SU-DHL-6 (cell line): ENCODE measurements around the gene RNF217.
"Not testable (repeated sequence)": the region's sequence is repeated elsewhere in the genome, so short reads cannot be mapped to it uniquely, and the experiment has no call there.

Experiments used
- H2AFZ ChIP-seq: fragments of 200-600 bp; sonication (generic); 2 replicates; pipeline ENCODE4 v1.6.1; 2014; ENCODE audit warnings: low read depth, mild to moderate bottlenecking, moderate library complexity, mixed read lengths, antibody characterized with exemption, low read length; ENCODE audit not compliant: severe bottlenecking
- H3F3A ChIP-seq: fragments of 200-600 bp; shearing (Covaris generic); 2 replicates; pipeline ENCODE4 v1.6.0; 2016; ENCODE audit warnings: antibody characterized with exemption, mild to moderate bottlenecking; ENCODE audit not compliant: insufficient read depth
- H3K27ac ChIP-seq: fragments of 200-600 bp; sonication (generic); 2 replicates; pipeline ENCODE4 v1.5.1; 2016; ENCODE audit warnings: low read depth, mild to moderate bottlenecking, low read length, moderate library complexity, mixed read lengths
- H3K27me3 ChIP-seq: fragments of 200-600 bp; sonication (generic), shearing (Covaris generic); 2 replicates; pipeline ENCODE4 v1.6.0; 2014; ENCODE audit warnings: mild to moderate bottlenecking, low read length
- H3K36me3 ChIP-seq: fragments of 200-600 bp; sonication (generic); 2 replicates; pipeline ENCODE4 v1.6.1; 2014; ENCODE audit warnings: mild to moderate bottlenecking, low read length, mixed read lengths
- H3K4me2 ChIP-seq: fragments of 300-600, 200-600 bp; shearing (Covaris generic), sonication (generic); 2 replicates; pipeline ENCODE4 v1.6.0; 2014; ENCODE audit warnings: low read length, low read depth, mild to moderate bottlenecking; ENCODE audit not compliant: poor library complexity, severe bottlenecking
- H3K4me3 ChIP-seq: fragments of 200-600 bp; sonication (generic); 2 replicates; pipeline ENCODE4 v1.5.1; 2014; ENCODE audit warnings: antibody characterized with exemption, low read length, mild to moderate bottlenecking, mixed read lengths; ENCODE audit not compliant: insufficient read depth, poor library complexity, severe bottlenecking
- H3K79me2 ChIP-seq: fragments of 200-600 bp; sonication (generic); 2 replicates; pipeline ENCODE4 v1.6.1; 2014; ENCODE audit warnings: mild to moderate bottlenecking, low read length, moderate library complexity; ENCODE audit not compliant: insufficient read depth
- H3K9ac ChIP-seq: fragments of 200-600 bp; sonication (generic); 2 replicates; pipeline ENCODE4 v1.7.0; 2014; ENCODE audit warnings: mild to moderate bottlenecking, low read length
- H3K9me2 ChIP-seq: fragments of 200-600 bp; sonication (generic); replicated peaks from 2 replicates; pipeline ENCODE4 v1.6.1; 2014; ENCODE audit warnings: low read length; ENCODE audit not compliant: insufficient read depth
- H3K9me3 ChIP-seq: fragments of 200-600 bp; sonication (generic); 2 replicates; pipeline ENCODE4 v1.6.1; 2014; ENCODE audit warnings: low read length, mixed read lengths; ENCODE audit not compliant: insufficient read depth
- H4K20me1 ChIP-seq: fragments of 200-600 bp; sonication (generic); 2 replicates; pipeline ENCODE4 v1.6.1; 2014; ENCODE audit warnings: low read depth, mild to moderate bottlenecking, antibody characterized with exemption, low read length, moderate library complexity, mixed read lengths
- EZH2phosphoT487 ChIP-seq: fragments of 200-600 bp; sonication (generic), shearing (Covaris generic); conservative IDR thresholded peaks from 2 replicates; pipeline ENCODE4 v1.6.1; 2018; ENCODE audit warnings: mild to moderate bottlenecking, antibody characterized with exemption, low read length, moderate library complexity, mixed read lengths
- TF ChIP-seq, protein P1 (sequence below): fragments of 200-600 bp; sonication (generic); IDR thresholded peaks from one replicate; pipeline ENCODE4 v1.5.1; 2017; ENCODE audit warnings: antibody characterized with exemption, mild to moderate bottlenecking, low read length, moderate library complexity; ENCODE audit not compliant: insufficient read depth, poor library complexity, severe bottlenecking

RNF217 gene

GRCh38 chr6:124963416-124963785 lies 1.2 kb downstream of the RNF217 start:
- H3K27ac ChIP-seq = no peak overlapping the region
- H4K20me1 ChIP-seq = no peaks in the 10 kb centered on the region
- H3K79me2 ChIP-seq = no peaks in the 10 kb centered on the region
- no peak overlapping the region for H3K4me3 ChIP-seq
- no peaks in the 10 kb centered on the region for H3F3A ChIP-seq
- no peak overlapping the region for H3K4me2 ChIP-seq
- H3K9me2 ChIP-seq = no peaks in the 10 kb centered on the region
- TF ChIP-seq EZH2phosphoT487 = no peak
- TF ChIP-seq, protein P1, sequence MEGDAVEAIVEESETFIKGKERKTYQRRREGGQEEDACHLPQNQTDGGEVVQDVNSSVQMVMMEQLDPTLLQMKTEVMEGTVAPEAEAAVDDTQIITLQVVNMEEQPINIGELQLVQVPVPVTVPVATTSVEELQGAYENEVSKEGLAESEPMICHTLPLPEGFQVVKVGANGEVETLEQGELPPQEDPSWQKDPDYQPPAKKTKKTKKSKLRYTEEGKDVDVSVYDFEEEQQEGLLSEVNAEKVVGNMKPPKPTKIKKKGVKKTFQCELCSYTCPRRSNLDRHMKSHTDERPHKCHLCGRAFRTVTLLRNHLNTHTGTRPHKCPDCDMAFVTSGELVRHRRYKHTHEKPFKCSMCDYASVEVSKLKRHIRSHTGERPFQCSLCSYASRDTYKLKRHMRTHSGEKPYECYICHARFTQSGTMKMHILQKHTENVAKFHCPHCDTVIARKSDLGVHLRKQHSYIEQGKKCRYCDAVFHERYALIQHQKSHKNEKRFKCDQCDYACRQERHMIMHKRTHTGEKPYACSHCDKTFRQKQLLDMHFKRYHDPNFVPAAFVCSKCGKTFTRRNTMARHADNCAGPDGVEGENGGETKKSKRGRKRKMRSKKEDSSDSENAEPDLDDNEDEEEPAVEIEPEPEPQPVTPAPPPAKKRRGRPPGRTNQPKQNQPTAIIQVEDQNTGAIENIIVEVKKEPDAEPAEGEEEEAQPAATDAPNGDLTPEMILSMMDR = no peak
- no peaks in the 10 kb centered on the region for H3K27me3 ChIP-seq
- H3K36me3 ChIP-seq = no peaks in the 10 kb centered on the region
- H2AFZ ChIP-seq = no peak overlapping the region
- H3K9ac ChIP-seq = no peak overlapping the region
- no peaks in the 10 kb centered on the region for H3K9me3 ChIP-seq

GRCh38 chr6:124963831-124964763 lies 1.9 kb downstream of the RNF217 start:
- Histone ChIP-seq H3K27me3 (no peaks in the 10 kb centered on the region), H3K79me2 (no peaks in the 10 kb centered on the region), H3K9me2 (no peaks in the 10 kb centered on the region), H3F3A (no peaks in the 10 kb centered on the region), H3K36me3 (no peaks in the 10 kb centered on the region), H3K9ac (no peak overlapping the region), H3K27ac (no peak overlapping the region), H2AFZ (no peak overlapping the region), H3K4me3 (no peak overlapping the region), H4K20me1 (no peaks in the 10 kb centered on the region), H3K9me3 (no peaks in the 10 kb centered on the region), H3K4me2 (no peak overlapping the region)
- no peak for TF ChIP-seq EZH2phosphoT487
- TF ChIP-seq, protein P1 = no peak

DNA sequence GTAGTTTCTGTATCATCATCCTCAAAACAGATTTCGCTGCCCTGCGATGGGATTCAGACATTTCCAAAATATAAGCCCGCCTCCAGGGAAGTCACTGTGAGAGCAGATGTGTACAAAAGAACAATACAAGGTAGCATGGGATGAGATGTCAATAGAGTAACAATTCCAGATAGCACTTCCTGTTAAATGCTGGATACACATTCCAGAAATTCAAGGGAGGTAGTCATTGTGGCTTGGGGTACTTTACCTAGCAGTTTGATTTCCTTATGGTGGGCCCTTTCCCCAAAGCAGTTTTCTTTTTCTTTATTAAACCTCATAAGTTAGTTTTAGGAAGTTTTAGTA lies 2.5 kb downstream of the RNF217 start:
- Histone ChIP-seq H3K9ac (no peak overlapping the region), H3K79me2 (no peaks in the 10 kb centered on the region), H3K4me2 (no peak overlapping the region), H3K27me3 (no peaks in the 10 kb centered on the region), H2AFZ (no peak overlapping the region), H3K9me3 (no peaks in the 10 kb centered on the region), H4K20me1 (no peaks in the 10 kb centered on the region), H3F3A (no peaks in the 10 kb centered on the region), H3K9me2 (no peaks in the 10 kb centered on the region), H3K4me3 (no peak overlapping the region), H3K27ac (no peak overlapping the region), H3K36me3 (no peaks in the 10 kb centered on the region)
- TF ChIP-seq, protein P1 = no peak
- no peak for TF ChIP-seq EZH2phosphoT487

- not testable (repeated sequence) for H3K9ac ChIP-seq, H2AFZ ChIP-seq, H3K27ac ChIP-seq, H3K4me2 ChIP-seq, H3K4me3 ChIP-seq, H3K79me2 ChIP-seq, H3K27me3 ChIP-seq, H3K9me2 ChIP-seq, H3K9me3 ChIP-seq, H3K36me3 ChIP-seq, H3F3A ChIP-seq, H4K20me1 ChIP-seq
Observed at GRCh38 chr6:124965424-124965850, 3.2 kb downstream of the RNF217 start.
